Left ventricle myocardium inferior (tissue), 1 donor: ENCODE data around the gene EVC. TPM values are rescaled to one million over a fixed set of nuclear protein-coding genes. Genes with fewer than 3 reads are reported as not detected.

Experiments
- DNase-seq: peaks from one replicate; pipeline ENCODE4 v3.0.0-alpha.2; 2020
- H3K27ac ChIP-seq: fragments of 200-600 bp; replicated peaks from 2 replicates; pipeline ENCODE4 v1.8.0; 2021
- H3K27me3 ChIP-seq: fragments of 200-600 bp; 2 replicates; pipeline ENCODE4 v1.8.0; 2021; ENCODE audit warnings: low read depth
- H3K36me3 ChIP-seq: fragments of 200-600 bp; 2 replicates; pipeline ENCODE4 v1.8.0; 2021
- H3K4me1 ChIP-seq: fragments of 200-600 bp; 2 replicates; pipeline ENCODE4 v1.8.0; 2021
- H3K4me3 ChIP-seq: fragments of 200-600 bp; 2 replicates; pipeline ENCODE4 v1.8.0; 2021; ENCODE audit warnings: mild to moderate bottlenecking, moderate library complexity
- H3K9me3 ChIP-seq: fragments of 200-600 bp; replicated peaks from 2 replicates; pipeline ENCODE4 v1.8.0; 2021
- intact Hi-C: fragments of 100-400 bp; cut with micrococcal nuclease; formaldehyde crosslinking; loops from one replicate; pipeline ENCODE4 v1.11.0; 2022
- total RNA-seq: library from RNA; stranded (reverse); fragmentation: NEBNext Ultra II Directional; extraction: Animal tissue kit (Norgen Biotek cat#: 25700); gene quantifications from one replicate; pipeline ENCODE4 v1.2.1, GENCODE V29; 2021
- TF ChIP-seq, protein P1 (sequence below): fragments of 200-600 bp; IDR thresholded peaks from 2 replicates; pipeline ENCODE4 v1.8.0; 2021; ENCODE audit warnings: antibody characterized with exemption, mild to moderate bottlenecking, borderline replicate concordance
- donor health status: DM: no; HTN: yes; CAD: no; lungs with severe emphysema.

The EVC gene
- total RNA-seq, 1 donor from 2014 or later, result 5.1 TPM

DNA sequence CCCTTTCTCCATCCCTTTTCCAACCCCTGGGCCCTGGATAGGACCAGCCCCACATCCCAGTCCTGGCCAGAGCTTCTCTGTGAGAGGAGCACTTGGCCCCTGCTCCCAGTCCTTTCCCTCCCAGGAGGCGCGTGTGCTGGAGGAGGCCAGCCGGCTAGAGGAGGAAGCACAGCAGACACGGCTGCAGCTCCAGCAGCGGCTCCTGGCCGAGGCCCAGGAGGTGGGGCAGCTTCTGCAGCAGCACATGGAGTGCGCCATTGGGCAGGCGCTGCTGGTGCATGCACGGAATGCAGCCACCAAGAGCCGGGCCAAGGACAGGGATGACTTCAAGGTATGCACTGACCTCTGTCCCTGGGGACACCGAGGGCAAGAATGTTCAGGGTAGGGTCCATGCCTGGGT is 87.5 kb downstream of the EVC start:
- Histone ChIP-seq H3K9me3 (no peaks in the 10 kb centered on the region), H3K36me3 (peaks cover 34% of the 10 kb centered on the region), H3K4me3 (no peak overlapping the region), H3K4me1 (no peaks in the 10 kb centered on the region), H3K27ac (no peak overlapping the region), H3K27me3 (no peaks in the 10 kb centered on the region)
- peak; percentile 65 for DNase-seq
- TF ChIP-seq, protein P1, sequence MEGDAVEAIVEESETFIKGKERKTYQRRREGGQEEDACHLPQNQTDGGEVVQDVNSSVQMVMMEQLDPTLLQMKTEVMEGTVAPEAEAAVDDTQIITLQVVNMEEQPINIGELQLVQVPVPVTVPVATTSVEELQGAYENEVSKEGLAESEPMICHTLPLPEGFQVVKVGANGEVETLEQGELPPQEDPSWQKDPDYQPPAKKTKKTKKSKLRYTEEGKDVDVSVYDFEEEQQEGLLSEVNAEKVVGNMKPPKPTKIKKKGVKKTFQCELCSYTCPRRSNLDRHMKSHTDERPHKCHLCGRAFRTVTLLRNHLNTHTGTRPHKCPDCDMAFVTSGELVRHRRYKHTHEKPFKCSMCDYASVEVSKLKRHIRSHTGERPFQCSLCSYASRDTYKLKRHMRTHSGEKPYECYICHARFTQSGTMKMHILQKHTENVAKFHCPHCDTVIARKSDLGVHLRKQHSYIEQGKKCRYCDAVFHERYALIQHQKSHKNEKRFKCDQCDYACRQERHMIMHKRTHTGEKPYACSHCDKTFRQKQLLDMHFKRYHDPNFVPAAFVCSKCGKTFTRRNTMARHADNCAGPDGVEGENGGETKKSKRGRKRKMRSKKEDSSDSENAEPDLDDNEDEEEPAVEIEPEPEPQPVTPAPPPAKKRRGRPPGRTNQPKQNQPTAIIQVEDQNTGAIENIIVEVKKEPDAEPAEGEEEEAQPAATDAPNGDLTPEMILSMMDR, result no peak
- intact Hi-C loops, result no loop called here

DNA sequence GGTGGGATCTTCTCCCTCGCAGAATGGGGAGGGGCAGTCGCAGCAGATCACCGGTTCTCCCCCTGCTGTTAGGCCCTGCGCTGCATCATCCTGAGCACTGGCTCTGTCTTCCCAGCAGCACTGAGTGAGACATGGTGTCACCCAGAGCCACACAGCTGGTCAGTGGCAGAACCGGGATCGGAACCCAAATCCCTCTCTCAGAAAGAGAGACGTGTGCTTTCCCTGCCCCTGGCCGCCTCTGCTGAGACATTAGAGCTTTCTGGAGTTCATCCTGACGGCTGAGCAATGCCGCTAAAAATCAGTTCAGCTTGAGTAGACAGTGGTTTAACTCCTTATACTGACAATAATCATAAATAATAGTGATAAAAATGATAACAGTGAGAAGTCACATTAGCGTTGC is 87.9 kb downstream of the EVC start:
- no peaks in the 10 kb centered on the region for H3K27me3 ChIP-seq
- peaks cover 35% of the 10 kb centered on the region for H3K36me3 ChIP-seq

DNA sequence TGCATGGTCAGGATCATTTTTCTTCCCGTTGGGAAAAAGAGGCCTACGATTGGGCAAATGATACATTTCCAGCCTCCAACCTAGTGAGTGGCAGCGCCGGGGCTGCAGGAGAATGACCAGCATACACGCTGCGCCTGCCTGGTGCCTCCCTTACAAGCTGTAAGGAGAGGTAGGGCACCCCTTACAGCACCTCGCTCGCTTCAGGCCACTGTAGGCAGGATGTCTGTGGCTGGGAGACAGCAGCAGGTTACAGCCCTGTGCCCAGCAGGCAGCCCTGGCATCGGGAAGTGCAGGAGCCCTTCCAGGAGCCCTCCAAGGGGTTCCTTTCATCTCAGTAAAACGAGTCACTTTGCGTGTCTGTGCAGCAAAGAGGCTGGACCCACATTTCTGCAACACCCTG is 88.4 kb downstream of the EVC start:
- intact Hi-C loops, result no loop called here
- H3K36me3 ChIP-seq, result peaks cover 37% of the 10 kb centered on the region

More for the DNA sequence above, 87.9 kb downstream of the EVC start:
- DNase-seq, result no peak
- TF ChIP-seq, protein P1, result no peak
- no peaks in the 10 kb centered on the region for H3K9me3 ChIP-seq
- no peak overlapping the region for H3K4me3 ChIP-seq
- no peak overlapping the region for H3K27ac ChIP-seq
- intact Hi-C loops, result no loop called here
- no peaks in the 10 kb centered on the region for H3K4me1 ChIP-seq

DNA sequence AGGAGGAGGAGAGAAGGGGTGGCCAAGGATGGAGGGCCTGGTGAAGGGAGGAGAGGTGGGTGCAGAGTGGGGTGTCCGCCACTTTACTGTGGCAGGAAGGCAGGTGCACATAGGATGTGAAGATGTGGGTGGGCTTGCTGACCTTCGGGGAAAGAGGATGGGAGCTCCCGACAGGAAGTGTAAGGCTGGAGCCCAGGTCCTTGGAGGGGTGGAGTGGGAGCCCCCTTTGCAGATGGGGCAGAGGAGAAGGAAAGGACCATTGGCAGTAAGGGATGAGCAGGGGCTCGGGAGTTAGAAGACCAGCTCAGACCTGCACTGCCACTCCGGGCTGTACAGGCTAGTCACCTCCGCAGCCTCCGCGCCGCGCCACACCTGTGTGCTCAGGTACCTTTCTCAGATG is 89.5 kb downstream of the EVC start:
- H3K4me3 ChIP-seq, result no peak overlapping the region
- DNase-seq, result no peak
- H3K36me3 ChIP-seq, result peaks cover 42% of the 10 kb centered on the region
- H3K27ac ChIP-seq, result no peak overlapping the region
- H3K4me1 ChIP-seq, result no peaks in the 10 kb centered on the region
- intact Hi-C loops, result no loop called here
- H3K9me3 ChIP-seq, result no peaks in the 10 kb centered on the region
- H3K27me3 ChIP-seq, result no peaks in the 10 kb centered on the region
- TF ChIP-seq, protein P1, result no peak

More for the DNA sequence above, 88.4 kb downstream of the EVC start:
- no peak for DNase-seq
- H3K27ac ChIP-seq, result no peak overlapping the region
- H3K4me1 ChIP-seq, result no peaks in the 10 kb centered on the region
- no peak overlapping the region for H3K4me3 ChIP-seq
- H3K27me3 ChIP-seq, result no peaks in the 10 kb centered on the region
- no peaks in the 10 kb centered on the region for H3K9me3 ChIP-seq
- TF ChIP-seq, protein P1, result no peak

DNA sequence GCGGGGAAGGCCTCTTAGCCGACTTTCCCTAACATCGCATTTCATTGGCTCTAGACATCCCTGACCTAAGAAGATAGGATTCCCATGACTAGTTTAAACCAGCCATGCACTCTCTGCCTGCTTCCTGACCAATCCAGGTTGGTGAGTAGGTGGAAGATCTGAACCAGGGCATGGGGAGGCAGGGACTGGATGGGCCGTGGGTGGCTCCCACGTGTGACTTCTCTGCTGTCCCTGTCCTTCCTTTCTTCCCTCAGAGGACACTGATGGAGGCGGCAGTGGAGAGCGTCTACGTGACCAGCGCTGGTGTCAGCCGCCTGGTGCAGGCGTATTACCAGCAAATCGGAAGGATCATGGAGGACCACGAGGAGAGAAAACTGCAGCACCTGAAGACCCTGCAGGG is 90.7 kb downstream of the EVC start:
- Histone ChIP-seq H3K27me3 (no peaks in the 10 kb centered on the region), H3K4me3 (no peak overlapping the region), H3K4me1 (no peaks in the 10 kb centered on the region), H3K9me3 (no peaks in the 10 kb centered on the region), H3K27ac (no peak overlapping the region), H3K36me3 (peaks cover 39% of the 10 kb centered on the region)
- intact Hi-C loops, result no loop called here
- TF ChIP-seq, protein P1, result no peak
- DNase-seq, result no peak

DNA sequence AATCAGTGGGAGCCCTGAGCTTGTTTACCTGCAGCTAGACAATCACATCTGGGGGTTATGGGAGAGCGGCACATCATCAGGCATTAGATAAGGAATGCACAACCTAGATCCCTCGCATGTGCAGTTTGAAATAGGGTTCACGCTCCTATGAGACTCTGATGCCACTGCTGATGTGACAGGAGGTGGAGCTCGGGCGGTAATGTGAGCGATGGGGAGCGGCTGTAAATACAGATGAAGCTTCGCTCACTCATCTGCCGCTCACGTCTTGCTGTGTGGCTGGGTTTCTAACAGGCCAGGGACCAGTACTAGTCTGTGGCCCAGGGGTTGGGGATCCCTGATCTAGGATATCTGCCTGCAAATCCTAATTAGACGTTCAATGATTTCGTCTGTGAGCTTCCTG is 91.6 kb downstream of the EVC start:
- H3K9me3 ChIP-seq, result no peaks in the 10 kb centered on the region
- TF ChIP-seq, protein P1, result no peak
- H3K27ac ChIP-seq, result no peak overlapping the region
- H3K4me1 ChIP-seq, result no peaks in the 10 kb centered on the region
- intact Hi-C loops, result no loop called here
- no peak for DNase-seq
- no peak overlapping the region for H3K4me3 ChIP-seq
- peaks cover 30% of the 10 kb centered on the region for H3K36me3 ChIP-seq
- H3K27me3 ChIP-seq, result no peaks in the 10 kb centered on the region
